Gastrocnemius medialis (tissue), 4 donors: ENCODE measurements around the gene AFTPH.

Experiments used
- CTCF ChIP-seq, 5 experiments: fragments of 450-650 bp in 3 of 5; fragments of 200-600 bp in 2 of 5; sonication (generic) in 2 of 5; IDR thresholded peaks in 4 of 5; conservative IDR thresholded peaks in 1 of 5; 1 replicate in 4 of 5; 2 replicates in 1 of 5; pipeline ENCODE4 v1.5.1; 2016 to 2019; ENCODE audit warnings: antibody characterized with exemption in 5 of 5, mild to moderate bottlenecking in 3 of 5, moderate library complexity in 3 of 5
- POLR2A ChIP-seq, 2 donors: fragments of 450-650 bp; IDR thresholded peaks; one replicate each; pipeline ENCODE4 v1.6.1; 2017; ENCODE audit warnings: antibody characterized with exemption in 2 of 2, mild to moderate bottlenecking in 2 of 2, moderate library complexity in 2 of 2

- TF ChIP-seq POLR2A (IDR thresholded peaks at IDR 0.05) (no peak), CTCF (IDR thresholded peaks at IDR 0.05 in 4 of 5, conservative IDR thresholded peaks at IDR 0.05 in 1 of 5) (no peak)
Measured at GRCh38 chr2:64593035-64593655, 69.0 kb downstream of the AFTPH start.
